Activated gamma-delta T cell treated with Interleukin-2 at 50 U/mL for 16 hours (primary cell): ENCODE results near the gene SLC49A3.
"Not testable (repeated sequence)": the region's sequence is repeated elsewhere in the genome, so short reads cannot be mapped to it uniquely, and the experiment has no call there.

Source experiments
- DNase-seq: peaks from one replicate; pipeline ENCODE4 v3.0.0-alpha.2; 2020

SLC49A3 gene

DNA sequence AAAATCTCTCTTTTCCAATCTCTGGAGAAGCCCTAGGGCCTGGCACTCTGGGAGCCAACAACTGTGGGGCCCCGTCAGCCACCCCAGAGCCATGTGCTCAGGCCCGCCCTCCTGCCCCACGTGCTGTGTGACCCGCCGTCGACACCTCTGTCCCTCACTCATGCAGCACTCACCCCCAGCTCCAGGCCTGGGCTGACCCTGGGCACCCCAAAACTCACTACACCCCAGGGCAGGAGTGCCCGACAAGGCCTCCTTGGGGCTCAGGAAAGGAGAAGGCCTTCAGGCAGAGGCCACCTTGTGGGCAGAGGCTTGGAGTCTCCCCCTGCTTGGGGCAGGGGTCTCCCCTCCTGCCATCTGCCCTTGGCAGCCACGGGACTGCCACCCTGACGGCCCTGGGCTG, 8.9 kb downstream of the SLC49A3 start:
- DNase-seq, result no peak

DNA sequence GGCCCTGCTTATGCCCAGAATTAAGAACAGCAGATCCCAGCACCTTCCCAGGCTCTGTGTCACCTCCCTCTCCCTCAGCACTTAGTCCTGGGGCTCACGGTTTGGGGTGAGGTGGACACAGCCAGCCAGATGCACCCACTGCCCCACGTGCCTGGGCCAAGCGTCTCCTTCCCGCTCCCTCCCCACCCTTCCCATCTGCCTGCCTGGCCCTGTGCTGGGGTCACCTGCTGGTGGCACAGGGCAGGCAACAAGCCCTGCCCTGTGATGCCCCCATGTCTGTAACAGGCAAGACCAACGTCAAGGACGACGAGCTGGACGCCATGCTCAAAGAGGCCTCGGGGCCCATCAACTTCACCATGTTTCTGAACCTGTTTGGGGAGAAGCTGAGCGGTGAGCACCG, 9.3 kb downstream of the SLC49A3 start:
- DNase-seq, result no peak

- no peak for DNase-seq
These were observed 9.9 kb downstream of the SLC49A3 start for GRCh38 chr4:679104-679481.

DNA sequence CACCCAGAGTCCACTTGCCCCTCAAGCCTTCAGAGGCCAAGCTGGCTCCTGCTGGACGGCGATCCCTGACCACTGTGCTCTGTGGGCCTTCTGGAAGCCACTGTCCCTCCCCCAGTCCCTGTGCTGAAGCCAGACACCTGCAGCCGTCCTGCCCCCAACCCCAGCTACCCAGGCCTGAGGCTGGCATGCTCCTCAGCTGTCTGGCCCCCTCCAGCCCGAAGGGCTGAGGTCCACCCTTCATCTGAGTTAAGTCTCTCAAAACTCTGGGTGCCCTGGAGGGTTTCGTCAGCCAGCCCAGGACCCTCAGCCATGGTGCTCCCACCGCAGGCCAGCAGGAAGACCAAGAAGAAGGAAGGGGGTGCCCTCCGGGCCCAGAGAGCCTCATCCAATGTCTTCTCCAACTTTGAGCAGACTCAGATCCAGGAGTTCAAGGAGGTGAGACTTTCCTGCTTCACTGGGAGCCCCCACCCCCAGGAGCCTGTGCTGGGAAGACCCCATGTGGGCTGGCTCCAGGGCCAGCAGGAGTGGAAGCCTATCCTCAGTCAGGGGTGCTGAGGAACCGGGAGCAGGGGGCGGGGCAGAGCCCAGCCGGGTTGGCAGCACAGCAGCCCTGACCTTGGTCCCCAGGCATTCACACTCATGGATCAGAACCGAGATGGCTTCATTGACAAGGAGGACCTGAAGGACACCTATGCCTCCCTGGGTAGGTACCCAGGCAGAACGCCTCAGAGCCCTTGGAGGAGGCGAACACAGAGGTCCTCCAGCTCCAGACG, 10.4 kb downstream of the SLC49A3 start:
- DNase-seq, result no peak

DNA sequence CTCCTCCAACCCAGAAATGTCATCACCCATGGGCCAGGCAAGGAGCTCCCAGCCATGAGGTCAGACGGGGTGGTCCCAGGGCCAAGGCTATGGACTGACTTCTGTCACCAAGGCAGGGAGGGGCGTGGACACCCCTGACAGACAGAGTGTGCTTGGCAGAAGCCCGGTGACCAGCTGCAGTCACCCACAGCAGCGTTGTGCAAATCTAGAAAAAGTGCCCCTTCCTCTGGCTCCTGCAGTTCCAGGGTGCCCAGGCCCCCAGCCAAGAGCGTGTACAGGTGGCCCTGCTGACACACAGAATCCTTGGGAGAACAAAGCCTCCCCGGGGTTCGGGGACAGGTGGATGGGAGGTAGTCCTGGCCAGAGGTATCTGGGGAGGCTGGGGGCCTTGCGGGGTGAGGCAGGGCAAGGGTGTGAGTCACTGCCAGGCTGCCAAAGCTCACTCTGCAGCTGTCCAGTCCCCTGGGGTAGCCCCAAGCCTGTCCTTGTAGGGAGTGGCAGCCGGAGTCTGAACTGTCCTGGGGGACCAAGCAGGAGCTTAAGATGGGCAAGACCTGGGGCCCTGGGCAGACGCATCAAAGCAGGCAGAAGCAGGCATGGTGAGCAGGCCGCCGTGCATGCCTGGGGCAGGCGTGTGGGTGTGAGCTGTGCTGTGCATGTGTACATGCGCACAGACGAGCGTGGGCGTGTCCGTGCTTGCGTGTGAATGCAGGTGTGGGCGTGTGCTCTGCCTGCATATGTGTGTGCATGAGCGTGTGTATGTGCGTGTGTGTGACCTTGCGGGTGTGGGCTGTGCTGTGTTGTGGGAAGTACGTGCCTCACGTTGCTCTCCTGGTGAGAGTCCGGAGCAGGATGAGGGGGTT, 11.3 kb downstream of the SLC49A3 start:
- no peak for DNase-seq

DNA sequence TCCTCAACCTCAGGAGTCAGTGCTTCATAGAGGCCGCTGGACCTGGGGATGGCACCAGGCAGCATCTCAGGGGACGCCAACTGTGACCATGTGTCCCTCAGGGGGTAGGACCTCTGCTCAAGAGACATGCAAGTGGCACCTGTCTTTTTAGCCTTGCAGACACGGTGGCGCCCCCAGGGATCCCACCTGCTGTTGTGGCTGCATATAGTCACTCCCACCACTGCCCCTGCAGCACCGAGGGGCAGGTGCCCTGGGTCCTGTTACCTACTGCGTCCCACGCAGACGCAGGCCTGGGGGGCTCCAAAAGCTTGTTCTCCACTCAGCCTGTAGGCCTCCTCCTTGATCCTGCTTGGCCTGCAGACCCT, 12.1 kb downstream of the SLC49A3 start:
- DNase-seq, result no peak

GRCh38 chr4:675980-676870, 12.7 kb downstream of the SLC49A3 start:
- DNase-seq, result no peak

DNA sequence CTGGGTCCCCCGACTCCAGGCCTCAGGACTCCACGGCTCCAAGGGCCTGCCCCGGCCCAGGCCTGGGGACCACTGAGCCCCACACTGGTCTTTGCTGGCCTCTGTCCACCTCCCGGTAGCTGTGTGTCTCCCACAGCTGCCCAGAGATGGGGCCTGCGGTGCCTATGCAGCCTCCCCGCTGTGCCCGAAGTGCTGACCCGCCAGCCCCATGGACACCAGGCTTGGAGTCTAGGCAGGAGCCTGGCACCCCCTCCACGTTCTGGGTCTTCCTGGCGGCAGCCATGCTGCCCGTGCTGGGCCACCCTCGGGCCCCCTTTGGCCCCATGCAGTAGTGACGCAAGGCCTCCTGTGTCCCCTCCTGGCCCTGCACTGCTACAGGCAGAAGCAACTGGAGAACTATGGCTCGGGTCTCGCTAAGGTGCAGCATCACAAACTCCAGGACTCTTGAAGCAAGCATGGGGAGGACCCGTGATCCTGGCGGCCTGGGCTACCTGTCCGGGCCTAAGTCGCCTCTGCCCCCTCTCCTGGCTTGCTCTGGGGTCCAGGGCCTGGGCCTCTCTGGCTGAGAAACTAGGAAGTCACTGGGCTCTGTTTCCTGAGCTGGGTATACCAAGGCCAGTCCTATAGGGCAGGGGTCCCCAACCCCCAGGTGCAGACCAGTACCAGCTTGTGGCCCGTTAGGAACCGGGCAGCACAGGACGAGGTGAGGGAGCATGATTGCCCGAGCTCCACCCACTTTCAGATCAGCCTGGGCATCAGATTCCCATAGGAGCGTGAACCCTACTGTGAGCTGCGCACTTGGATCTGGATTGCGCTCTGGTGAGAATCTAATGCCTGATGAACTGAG, 13.7 kb downstream of the SLC49A3 start:
- DNase-seq, result no peak

GRCh38 chr4:674172-675035, 14.5 kb downstream of the SLC49A3 start, which contains the start of the genes ATP5ME and MYL5:
Gene ATP5ME, minus strand, starts transcription at chr4:674276. Its CDS starts 29 bp downstream, at chr4:674247.
Gene MYL5, plus strand, starts transcription at chr4:674542. Its CDS starts 3,485 bp downstream, at chr4:678027.
- peak; percentile 96 for DNase-seq

- DNase-seq, result no peak
These were observed 15.4 kb downstream of the SLC49A3 start for GRCh38 chr4:673349-674091.

GRCh38 chr4:671769-672168, 17.2 kb downstream of the SLC49A3 start:
- DNase-seq, result no peak

GRCh38 chr4:669806-670559, 19.0 kb downstream of the SLC49A3 start:
- not testable (repeated sequence) for DNase-seq

DNA sequence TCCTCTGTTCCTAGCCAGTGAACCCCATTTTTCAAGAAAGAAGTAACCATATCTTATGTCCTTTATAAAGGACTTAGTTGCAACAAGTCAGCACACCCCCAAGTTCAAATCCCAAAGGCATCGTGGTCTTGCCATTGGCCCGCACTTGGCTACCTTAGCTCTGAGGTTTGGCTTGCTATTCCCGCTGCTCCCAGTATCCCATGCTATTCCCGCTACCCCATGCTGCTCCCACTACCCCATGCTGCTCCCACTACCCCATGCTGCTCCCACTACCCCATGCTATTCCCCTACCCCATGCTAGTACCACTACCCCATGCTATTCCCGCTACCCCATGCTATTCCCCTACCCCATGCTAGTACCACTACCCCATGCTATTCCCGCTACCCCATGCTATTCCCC, 20.7 kb downstream of the SLC49A3 start:
- not testable (repeated sequence) for DNase-seq

GRCh38 chr4:667545-667925, 21.4 kb downstream of the SLC49A3 start:
- DNase-seq, result no peak

- DNase-seq, result no peak
These were observed 22.0 kb downstream of the SLC49A3 start for GRCh38 chr4:666822-667544.

DNA sequence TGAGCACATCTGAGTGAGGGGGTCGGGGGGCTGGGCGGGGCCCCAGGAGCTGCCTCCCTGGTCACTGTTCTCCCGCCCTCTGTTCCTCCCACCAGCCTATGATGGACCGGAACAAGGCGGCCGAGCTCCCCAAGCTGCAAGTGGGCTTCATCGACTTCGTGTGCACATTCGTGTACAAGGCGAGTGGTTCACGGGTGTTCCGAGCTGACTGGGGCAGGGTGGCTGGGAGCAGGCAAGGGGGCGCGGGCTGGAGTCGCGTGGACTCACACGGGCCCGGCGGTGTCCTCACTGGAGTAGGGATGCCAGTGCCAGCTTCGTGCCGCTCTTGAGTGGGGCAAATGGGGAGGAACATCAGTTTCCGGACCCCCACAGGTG, 22.5 kb downstream of the SLC49A3 start:
- DNase-seq, result no peak

DNA sequence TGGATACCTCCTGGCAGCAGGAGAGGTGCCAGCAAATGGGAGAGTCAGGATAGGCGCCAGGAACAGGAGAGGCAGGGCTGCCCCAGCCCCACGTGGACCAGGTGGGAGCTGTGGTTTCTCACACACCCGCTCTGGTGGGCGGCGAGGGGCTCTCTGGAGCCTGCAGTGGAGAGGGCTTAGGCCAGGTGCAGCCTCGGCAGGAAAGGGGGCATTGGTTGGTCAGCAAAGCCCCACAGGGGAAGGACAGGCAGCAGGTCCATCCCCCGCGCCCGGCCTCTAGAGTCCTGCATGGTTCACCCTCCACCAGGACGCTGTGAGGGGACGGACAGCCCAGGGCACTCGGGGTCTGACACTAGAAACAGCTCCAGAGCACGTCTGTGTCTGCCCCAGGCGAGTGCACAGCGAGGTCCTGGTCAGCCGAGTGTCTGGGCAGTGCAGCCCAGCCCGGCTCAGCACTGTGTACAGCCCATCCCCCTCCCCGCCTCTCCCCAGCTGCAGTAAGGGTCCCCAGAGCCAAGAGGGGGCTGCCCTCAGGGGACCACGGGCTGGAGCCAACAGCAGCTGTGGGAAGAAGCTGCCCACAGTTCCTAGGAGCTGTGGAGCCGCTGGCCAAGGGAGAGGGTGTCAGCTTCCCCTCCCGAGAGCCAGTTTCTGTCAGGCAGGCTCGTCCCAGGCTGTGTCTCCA, 23.1 kb downstream of the SLC49A3 start:
- no peak for DNase-seq

DNA sequence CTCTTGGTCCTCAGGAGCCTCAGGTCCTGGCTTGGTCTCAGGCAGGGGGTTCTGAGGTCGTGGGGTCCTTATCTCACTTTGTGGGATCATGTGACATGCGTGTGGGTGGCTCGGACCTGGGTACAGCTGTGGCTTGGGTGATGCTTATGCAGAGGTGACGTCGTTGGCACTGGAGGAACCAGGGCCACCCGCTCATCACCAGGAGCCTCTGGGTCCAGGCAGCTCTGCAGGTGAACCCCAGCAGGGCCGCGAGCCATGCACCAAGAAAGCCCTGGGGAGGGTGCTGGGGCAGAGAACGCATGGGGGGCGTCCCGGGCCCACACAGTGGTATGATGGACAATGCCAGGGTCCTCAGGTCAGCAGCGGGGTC, 23.6 kb downstream of the SLC49A3 start:
- no peak for DNase-seq
